Fibroblast of mammary gland (primary cell): ENCODE measurements around the gene ZNF358.

Experiments used
- DNase-seq: peaks from one replicate; pipeline ENCODE4 v3.0.0-alpha.2; 2010; ENCODE audit warnings: low read depth
- H3K4me3 ChIP-seq: 2 replicates; pipeline ENCODE4 v1.5.1; 2011; ENCODE audit warnings: low read depth, mild to moderate bottlenecking, low read length, moderate library complexity; ENCODE audit not compliant: control insufficient read depth
- TF ChIP-seq, protein P1 (sequence below): conservative IDR thresholded peaks from 2 replicates; pipeline ENCODE4 v1.5.1; 2011; ENCODE audit warnings: low read depth, low read length, inconsistent platforms; ENCODE audit not compliant: control insufficient read depth, insufficient read depth

The ZNF358 gene

DNA sequence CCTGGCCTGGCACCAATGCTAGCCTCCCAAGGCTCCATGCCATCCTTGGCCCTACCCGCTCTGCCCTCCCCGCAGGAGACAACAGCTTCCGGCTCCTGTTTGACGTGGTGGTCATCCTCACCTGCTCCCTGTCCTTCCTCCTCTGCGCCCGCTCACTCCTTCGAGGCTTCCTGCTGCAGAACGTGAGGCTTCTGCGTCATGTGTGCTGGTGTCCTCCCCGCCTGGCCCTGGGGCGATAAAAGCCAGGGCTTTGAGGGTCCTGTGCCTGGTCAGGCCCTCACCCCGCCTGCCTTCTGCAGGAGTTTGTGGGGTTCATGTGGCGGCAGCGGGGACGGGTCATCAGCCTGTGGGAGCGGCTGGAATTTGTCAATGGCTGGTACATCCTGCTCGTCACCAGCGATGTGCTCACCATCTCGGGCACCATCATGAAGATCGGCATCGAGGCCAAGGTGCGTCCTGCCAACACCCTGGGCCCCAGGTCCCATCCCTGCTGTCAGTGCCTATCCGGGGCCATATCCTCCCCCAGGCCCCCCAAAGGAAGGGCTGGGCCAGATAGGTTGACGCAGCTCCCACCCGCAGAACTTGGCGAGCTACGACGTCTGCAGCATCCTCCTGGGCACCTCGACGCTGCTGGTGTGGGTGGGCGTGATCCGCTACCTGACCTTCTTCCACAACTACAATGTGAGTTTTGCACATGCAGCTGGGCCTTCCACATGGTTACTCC lies 12.8 kb downstream of the ZNF358 start:
- H3K4me3 ChIP-seq, result no peak overlapping the region
- TF ChIP-seq, protein P1, sequence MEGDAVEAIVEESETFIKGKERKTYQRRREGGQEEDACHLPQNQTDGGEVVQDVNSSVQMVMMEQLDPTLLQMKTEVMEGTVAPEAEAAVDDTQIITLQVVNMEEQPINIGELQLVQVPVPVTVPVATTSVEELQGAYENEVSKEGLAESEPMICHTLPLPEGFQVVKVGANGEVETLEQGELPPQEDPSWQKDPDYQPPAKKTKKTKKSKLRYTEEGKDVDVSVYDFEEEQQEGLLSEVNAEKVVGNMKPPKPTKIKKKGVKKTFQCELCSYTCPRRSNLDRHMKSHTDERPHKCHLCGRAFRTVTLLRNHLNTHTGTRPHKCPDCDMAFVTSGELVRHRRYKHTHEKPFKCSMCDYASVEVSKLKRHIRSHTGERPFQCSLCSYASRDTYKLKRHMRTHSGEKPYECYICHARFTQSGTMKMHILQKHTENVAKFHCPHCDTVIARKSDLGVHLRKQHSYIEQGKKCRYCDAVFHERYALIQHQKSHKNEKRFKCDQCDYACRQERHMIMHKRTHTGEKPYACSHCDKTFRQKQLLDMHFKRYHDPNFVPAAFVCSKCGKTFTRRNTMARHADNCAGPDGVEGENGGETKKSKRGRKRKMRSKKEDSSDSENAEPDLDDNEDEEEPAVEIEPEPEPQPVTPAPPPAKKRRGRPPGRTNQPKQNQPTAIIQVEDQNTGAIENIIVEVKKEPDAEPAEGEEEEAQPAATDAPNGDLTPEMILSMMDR, result no peak
- no peak for DNase-seq

DNA sequence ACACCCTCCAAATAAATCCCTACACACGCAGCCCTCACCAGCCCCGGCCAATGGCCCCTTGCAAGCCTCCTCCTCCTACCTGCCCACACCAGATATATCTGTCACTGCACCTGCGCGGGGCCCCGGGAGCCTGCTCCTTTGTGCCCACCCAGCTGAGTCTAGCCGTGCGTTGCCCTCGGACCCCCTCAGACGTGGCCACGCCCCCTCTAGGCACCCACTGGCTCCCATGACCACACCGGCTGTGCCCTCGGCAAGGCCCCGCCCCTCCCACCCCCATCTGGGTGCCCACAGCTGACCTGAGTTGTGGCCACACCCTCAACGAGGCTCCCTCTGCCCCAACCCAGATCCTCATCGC lies 13.3 kb downstream of the ZNF358 start:
- no peak for DNase-seq
- H3K4me3 ChIP-seq, result no peak overlapping the region
- TF ChIP-seq, protein P1, result no peak

DNA sequence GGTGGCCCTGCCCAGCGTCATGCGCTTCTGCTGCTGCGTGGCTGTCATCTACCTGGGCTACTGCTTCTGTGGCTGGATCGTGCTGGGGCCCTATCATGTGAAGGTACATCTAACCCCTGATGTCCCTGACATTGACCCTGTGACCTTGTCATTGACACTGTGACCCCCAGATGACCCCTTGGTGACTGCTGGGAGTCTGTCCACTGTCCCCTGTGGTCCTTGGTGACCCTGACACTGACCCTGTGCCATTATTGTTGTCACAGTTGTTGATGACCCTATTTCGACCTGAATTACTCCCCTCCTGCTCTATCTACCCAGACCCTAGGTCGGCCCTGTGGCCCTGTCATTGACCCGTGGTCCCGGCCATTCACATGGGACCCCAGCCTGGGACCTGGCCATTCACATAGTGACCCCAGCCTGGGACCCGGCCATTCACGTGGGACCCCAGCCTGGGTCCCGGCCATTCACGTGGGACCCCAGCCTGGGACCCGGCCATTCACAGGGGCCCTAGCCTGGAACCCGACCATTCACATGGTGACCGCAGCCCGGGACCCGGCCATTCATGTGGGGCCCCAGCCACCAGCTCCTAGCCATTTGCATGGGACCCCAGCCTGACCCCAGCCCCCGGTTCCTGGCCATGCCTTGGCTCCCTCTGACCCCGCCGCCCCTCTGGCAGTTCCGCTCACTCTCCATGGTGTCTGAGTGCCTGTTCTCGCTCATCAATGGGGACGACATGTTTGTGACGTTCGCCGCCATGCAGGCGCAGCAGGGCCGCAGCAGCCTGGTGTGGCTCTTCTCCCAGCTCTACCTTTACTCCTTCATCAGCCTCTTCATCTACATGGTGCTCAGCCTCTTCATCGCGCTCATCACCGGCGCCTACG lies 13.9 kb downstream of the ZNF358 start:
- no peak for DNase-seq
- TF ChIP-seq, protein P1, result no peak
- no peak overlapping the region for H3K4me3 ChIP-seq

DNA sequence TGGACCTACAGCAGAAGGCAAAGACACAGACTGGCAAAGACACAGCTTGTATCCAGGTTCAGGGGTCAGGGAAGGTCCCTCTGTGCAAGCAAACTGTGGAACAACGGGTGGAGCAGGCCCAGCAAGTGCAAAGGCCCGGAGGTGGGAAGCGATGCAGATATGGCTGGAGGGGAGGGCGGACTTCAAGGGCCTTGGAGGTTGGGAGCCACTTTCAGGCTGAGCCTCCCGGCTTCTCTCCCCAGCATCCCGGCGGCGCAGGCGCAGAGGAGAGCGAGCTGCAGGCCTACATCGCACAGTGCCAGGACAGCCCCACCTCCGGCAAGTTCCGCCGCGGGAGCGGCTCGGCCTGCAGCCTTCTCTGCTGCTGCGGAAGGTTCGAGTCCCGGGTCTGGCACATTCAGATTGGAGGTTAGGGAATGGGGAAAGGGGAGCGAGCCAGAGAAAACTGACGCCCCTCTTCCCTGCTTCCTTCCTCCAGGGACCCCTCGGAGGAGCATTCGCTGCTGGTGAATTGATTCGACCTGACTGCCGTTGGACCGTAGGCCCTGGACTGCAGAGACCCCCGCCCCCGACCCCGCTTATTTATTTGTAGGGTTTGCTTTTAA lies 17.5 kb downstream of the ZNF358 start:
- DNase-seq, result peak; percentile 71

DNA sequence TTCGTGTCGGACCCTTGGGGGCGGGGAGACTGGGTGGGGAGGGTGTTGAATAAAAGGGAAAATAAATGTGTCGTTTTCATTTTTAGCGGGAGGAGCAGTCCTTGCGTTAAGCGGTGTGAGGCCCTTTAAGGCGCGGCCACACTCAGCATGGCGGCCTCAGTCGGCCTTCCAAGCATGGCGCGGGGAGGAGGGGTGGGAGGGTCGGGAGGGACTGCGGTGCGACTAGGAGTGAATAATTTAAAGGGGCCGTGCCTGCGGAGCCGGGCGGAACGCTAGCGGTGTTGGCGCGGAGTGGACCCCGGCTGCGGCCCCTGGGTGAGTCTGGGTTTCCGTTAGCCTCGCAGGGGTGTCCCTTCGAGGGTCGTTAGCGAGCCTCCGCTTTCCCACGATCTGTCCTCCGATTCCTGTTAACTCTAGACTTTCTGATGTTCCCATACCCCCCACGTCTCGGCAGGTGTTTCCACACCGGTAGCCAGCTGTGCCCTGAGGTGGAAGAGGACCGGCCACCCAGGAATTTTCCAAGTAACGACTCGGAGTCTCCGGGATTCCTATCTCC lies 18.1 kb downstream of the ZNF358 start:
- peak; percentile 85 for DNase-seq
- TF ChIP-seq, protein P1, result no peak
- H3K4me3 ChIP-seq, result peak overlapping the region; percentile 93

More for the DNA sequence above, 17.5 kb downstream of the ZNF358 start:
- TF ChIP-seq, protein P1, result no peak
- H3K4me3 ChIP-seq, result peak overlapping the region; percentile 93

DNA sequence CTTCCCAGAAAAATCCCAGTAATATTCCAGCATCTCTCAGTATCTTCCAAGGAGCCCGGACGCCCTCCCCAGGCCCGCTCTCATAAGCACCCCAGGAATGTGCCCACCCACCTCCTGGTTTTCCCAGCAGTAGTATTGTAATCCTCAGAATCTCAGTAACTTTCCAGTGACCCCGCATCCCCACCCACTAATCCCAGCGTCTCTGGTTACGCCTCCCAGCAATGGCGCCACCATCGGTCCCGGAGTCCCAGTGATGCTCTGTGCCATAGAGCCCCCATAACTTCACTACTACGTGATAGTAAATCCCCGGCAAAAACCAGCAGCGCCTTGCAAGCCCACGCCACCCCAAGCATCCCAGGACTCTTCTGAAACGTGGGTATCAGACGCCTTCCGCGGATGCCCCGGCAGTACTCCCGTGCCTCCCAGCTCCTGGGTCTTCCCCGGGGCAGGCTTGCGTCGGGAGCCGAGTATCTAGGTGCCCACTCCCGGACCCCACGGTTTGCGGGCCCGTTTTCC lies 18.7 kb downstream of the ZNF358 start:
- peak; percentile 83 for DNase-seq
- peak overlapping the region; percentile 93 for H3K4me3 ChIP-seq
- TF ChIP-seq, protein P1, result peak; percentile 4
